ENCODE results near the gene RDH14. TPM values are rescaled to one million over a fixed set of nuclear protein-coding genes. Genes with fewer than 3 reads are reported as not detected.

The RDH14 gene
- 14.3 TPM for total RNA-seq

GRCh38 chr2:18560031-18560796 is at the start of gene RDH14:
TSS of gene RDH14 (minus strand) at chr2:18560653. CDS start at chr2:18560572, 81 bp downstream.
- DNase-seq (ENCODE audit: low read depth in 2 of 3, low spot score in 2 of 3), result peak; percentile 70 to 97 (median 94)

- DNase-seq (ENCODE audit: low read depth in 2 of 3, low spot score in 2 of 3), result no peak
Observed at GRCh38 chr2:18610090-18610489, 49.6 kb upstream of the RDH14 start.

- DNase-seq (ENCODE audit: low read depth in 2 of 3, low spot score in 2 of 3), result no peak
Observed at GRCh38 chr2:18605115-18605514, 44.7 kb upstream of the RDH14 start.

- DNase-seq (ENCODE audit: low read depth in 2 of 3, low spot score in 2 of 3), result no peak
Observed at GRCh38 chr2:18604531-18604885, 44.1 kb upstream of the RDH14 start.

GRCh38 chr2:18603854-18604530 is 43.5 kb upstream of the RDH14 start:
- DNase-seq (ENCODE audit: low read depth in 2 of 3, low spot score in 2 of 3), result no peak

- DNase-seq (ENCODE audit: low read depth in 2 of 3, low spot score in 2 of 3), result no peak
Observed at GRCh38 chr2:18602298-18602697, 41.8 kb upstream of the RDH14 start.

- DNase-seq (ENCODE audit: low read depth in 2 of 3, low spot score in 2 of 3), result no peak
Observed at GRCh38 chr2:18600255-18600613, 39.8 kb upstream of the RDH14 start.

GRCh38 chr2:18599509-18600254 is 39.2 kb upstream of the RDH14 start:
- DNase-seq (ENCODE audit: low read depth in 2 of 3, low spot score in 2 of 3), result no peak

GRCh38 chr2:18598848-18599484 is 38.5 kb upstream of the RDH14 start:
- no peak for DNase-seq (ENCODE audit: low read depth in 2 of 3, low spot score in 2 of 3)

GRCh38 chr2:18597618-18598017 is 37.2 kb upstream of the RDH14 start:
- no peak for DNase-seq (ENCODE audit: low read depth in 2 of 3, low spot score in 2 of 3)

GRCh38 chr2:18596993-18597392 is 36.5 kb upstream of the RDH14 start:
- DNase-seq (ENCODE audit: low read depth in 2 of 3, low spot score in 2 of 3), result no peak

GRCh38 chr2:18593496-18593895 is 33.0 kb upstream of the RDH14 start:
- DNase-seq (ENCODE audit: low read depth in 2 of 3, low spot score in 2 of 3), result no peak

- DNase-seq (ENCODE audit: low read depth in 2 of 3, low spot score in 2 of 3), result no peak
Observed at GRCh38 chr2:18592372-18592771, 31.9 kb upstream of the RDH14 start.

- DNase-seq (ENCODE audit: low read depth in 2 of 3, low spot score in 2 of 3), result no peak
Observed at GRCh38 chr2:18589354-18589753, 28.9 kb upstream of the RDH14 start, which contains the start of gene NT5C1B. TSS of gene NT5C1B (minus strand) at chr2:18589569. CDS start at chr2:18589468, 101 bp downstream.

- DNase-seq (ENCODE audit: low read depth in 2 of 3, low spot score in 2 of 3), result no peak
Observed at GRCh38 chr2:18588802-18589201, 28.3 kb upstream of the RDH14 start.

GRCh38 chr2:18588049-18588448 is 27.6 kb upstream of the RDH14 start:
- DNase-seq (ENCODE audit: low read depth in 2 of 3, low spot score in 2 of 3), result no peak

GRCh38 chr2:18585526-18585925 is 25.1 kb upstream of the RDH14 start:
- DNase-seq (ENCODE audit: low read depth in 2 of 3, low spot score in 2 of 3), result no peak

- DNase-seq (ENCODE audit: low read depth in 2 of 3, low spot score in 2 of 3), result no peak
Observed at GRCh38 chr2:18584608-18584954, 24.1 kb upstream of the RDH14 start.

- DNase-seq (ENCODE audit: low read depth in 2 of 3, low spot score in 2 of 3), result no peak
Observed at GRCh38 chr2:18583905-18584607, 23.6 kb upstream of the RDH14 start.

GRCh38 chr2:18580606-18581005 is 20.2 kb upstream of the RDH14 start:
- no peak for DNase-seq (ENCODE audit: low read depth in 2 of 3, low spot score in 2 of 3)

- DNase-seq (ENCODE audit: low read depth in 2 of 3, low spot score in 2 of 3), result no peak
Observed at GRCh38 chr2:18578033-18578432, 17.6 kb upstream of the RDH14 start.
